K562 (cell line): Measurements from ENCODE around the gene PFN3. TPM values are rescaled to one million over a fixed set of nuclear protein-coding genes. Genes with fewer than 3 reads are reported as not detected.

Experiments used
- HMG20A ChIP-seq: fragments of 450-650 bp; formaldehyde crosslinking; conservative IDR thresholded peaks from 2 replicates; pipeline ENCODE4 v1.4.0; 2020; ENCODE audit warnings: mild to moderate bottlenecking, mixed read lengths
- NR1H2 ChIP-seq: sonication (generic); formaldehyde crosslinking; IDR thresholded peaks from 2 replicates; pipeline ENCODE4 v1.4.0; 2020; ENCODE audit warnings: mild to moderate bottlenecking, missing genetic modification reagents
- PML ChIP-seq: IDR thresholded peaks from 2 replicates; pipeline ENCODE4 v1.6.1; 2012; ENCODE audit warnings: low read length, inconsistent platforms
- RBM22 ChIP-seq: fragments of 200-400 bp; formaldehyde crosslinking; IDR thresholded peaks from 2 replicates; pipeline ENCODE4 v1.6.1; 2018; ENCODE audit warnings: low read length, low read depth; ENCODE audit not compliant: poor library complexity, severe bottlenecking
- RFX5 ChIP-seq: IDR thresholded peaks from 2 replicates; pipeline ENCODE4 v1.6.1; 2011; ENCODE audit warnings: low read depth, mild to moderate bottlenecking, improper control_type of control experiment, low read length
- YY1 ChIP-seq, 3 experiments: IDR thresholded peaks; 2 replicates each; pipeline ENCODE4 v1.6.1; 2011; ENCODE audit warnings: low read length in 2 of 3, mild to moderate bottlenecking in 2 of 3, moderate library complexity in 2 of 3, borderline replicate concordance in 1 of 3, control low read depth in 1 of 3, low read depth in 1 of 3; ENCODE audit not compliant: insufficient read depth in 3 of 3, insufficient replicate concordance in 2 of 3, control insufficient read depth in 1 of 3, insufficient read length in 1 of 3; ENCODE audit errors: extremely low read depth in 1 of 3
- ZC3H4 ChIP-seq: sonication (generic); formaldehyde crosslinking; IDR thresholded peaks from 2 replicates; pipeline ENCODE4 v1.9.0; 2021; ENCODE audit warnings: missing genetic modification reagents, borderline replicate concordance
- ZNF263 ChIP-seq: sonication (generic); formaldehyde crosslinking; IDR thresholded peaks from 2 replicates; pipeline ENCODE4 v1.8.0; 2022; ENCODE audit warnings: mild to moderate bottlenecking, missing genetic modification reagents, borderline replicate concordance
- polyA plus RNA-seq, 8 experiments: library from polyadenylated mRNA; depleted of rRNA in 4 of 8; stranded (reverse) in 5 of 8; unstranded in 3 of 8; fragments of >200 nt; fragmentation: Nextera tagmentation in 2 of 8; fragmentation: Illumina TruSeq in 1 of 8; extraction: Ambion mirVana in 2 of 8; extraction: Trizol in 1 of 8; gene quantifications; 2 replicates each; pipeline versions ENCODE4 v1.2.1 to v1.2.3, GENCODE V29; 2011 to 2014; ENCODE audit warnings: inconsistent platforms in 1 of 8, missing spikeins in 1 of 8
- total RNA-seq, 7 experiments: library from RNA; depleted of rRNA in 6 of 7; stranded (reverse); fragments of >200 nt in 6 of 7; fragmentation: Illumina TruSeq in 2 of 7; extraction: Trizol in 2 of 7; gene quantifications; 2 replicates each; pipeline versions ENCODE4 v1.2.1 to v1.2.3, GENCODE V29; 2011 to 2021; ENCODE audit warnings: low replicate concordance in 1 of 7
- TF ChIP-seq, protein P1 (sequence below): fragments of 450-650 bp; IDR thresholded peaks from 2 replicates; pipeline ENCODE4 v1.6.1; 2016; ENCODE audit warnings: borderline replicate concordance

Gene PFN3
- total and polyA plus RNA-seq, 9 of the 15 experiments (the other 6 are each of a cell fraction or from before 2014, with no cell fraction given) = not detected

DNA sequence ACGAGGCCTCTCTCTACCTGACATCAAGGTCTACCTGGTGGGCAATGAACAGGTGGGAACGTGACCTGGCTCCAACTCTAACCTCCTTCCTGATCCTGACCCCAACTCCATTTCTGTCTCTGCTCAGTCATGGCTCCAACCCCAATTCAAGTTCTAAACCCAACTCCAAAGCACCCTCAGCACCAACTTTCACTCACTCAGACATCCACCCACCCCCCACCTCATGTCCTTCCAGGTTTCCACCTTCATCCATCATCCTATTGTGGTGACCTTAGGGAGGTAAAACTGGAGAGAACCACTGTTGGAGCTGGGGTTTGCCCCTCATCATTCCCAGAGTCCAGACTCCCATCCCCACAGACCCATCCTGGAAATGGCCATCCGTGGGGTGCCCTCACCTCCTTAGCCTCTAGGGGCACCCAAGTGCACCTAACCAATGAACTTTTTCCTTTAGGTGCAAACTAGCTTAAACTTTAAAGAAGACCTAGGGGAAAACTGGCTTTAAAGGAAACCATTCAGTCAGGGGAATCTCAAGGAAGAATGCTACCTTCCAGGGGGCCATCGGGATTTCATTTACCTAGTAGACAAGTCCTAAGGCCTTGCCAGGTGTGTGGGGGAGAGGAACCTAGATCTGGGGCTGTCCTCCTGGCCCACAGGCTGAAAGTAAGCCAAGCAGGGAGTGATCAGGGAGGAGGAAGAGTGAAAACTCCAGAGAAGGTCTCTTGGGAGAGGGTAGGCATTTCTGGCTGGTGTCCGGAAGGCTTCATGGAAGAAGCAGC lies 31.4 kb downstream of the PFN3 start (continued):
- TF ChIP-seq, protein P1, sequence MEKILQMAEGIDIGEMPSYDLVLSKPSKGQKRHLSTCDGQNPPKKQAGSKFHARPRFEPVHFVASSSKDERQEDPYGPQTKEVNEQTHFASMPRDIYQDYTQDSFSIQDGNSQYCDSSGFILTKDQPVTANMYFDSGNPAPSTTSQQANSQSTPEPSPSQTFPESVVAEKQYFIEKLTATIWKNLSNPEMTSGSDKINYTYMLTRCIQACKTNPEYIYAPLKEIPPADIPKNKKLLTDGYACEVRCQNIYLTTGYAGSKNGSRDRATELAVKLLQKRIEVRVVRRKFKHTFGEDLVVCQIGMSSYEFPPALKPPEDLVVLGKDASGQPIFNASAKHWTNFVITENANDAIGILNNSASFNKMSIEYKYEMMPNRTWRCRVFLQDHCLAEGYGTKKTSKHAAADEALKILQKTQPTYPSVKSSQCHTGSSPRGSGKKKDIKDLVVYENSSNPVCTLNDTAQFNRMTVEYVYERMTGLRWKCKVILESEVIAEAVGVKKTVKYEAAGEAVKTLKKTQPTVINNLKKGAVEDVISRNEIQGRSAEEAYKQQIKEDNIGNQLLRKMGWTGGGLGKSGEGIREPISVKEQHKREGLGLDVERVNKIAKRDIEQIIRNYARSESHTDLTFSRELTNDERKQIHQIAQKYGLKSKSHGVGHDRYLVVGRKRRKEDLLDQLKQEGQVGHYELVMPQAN = no peak
- TF ChIP-seq PML (0 out of 2 replicates have a peak, but pooled peaks have one; percentile 37), RBM22 (no peak), ZC3H4 (0 out of 2 replicates have a peak, but pooled peaks have one; percentile 7), NR1H2 (no peak), ZNF263 (CRISPR knock-in tag) (peak; percentile 57; the same call in 1 of the 2 replicates), YY1 (IDR thresholded peaks at IDR 0.05; ENCODE audit: borderline replicate concordance in 1 of 3, control insufficient read depth in 1 of 3, extremely low read depth in 1 of 3, insufficient read depth in 3 of 3, insufficient read length in 1 of 3, insufficient replicate concordance in 2 of 3, low read depth in 1 of 3, low read length in 2 of 3) (peak in 1 of 3 experiments; percentile 37), HMG20A (CRISPR knock-in tag) (no peak), RFX5 (no peak)
